HepG2 (cell line): ENCODE measurements around the gene SLC2A11. TPM values are rescaled to one million over a fixed set of nuclear protein-coding genes. Genes with fewer than 3 reads are reported as not detected.

Experiments
- BORCS8-MEF2B ChIP-seq: sonication (generic); formaldehyde crosslinking; IDR thresholded peaks from 2 replicates; pipeline ENCODE4 v1.8.0; 2022; ENCODE audit warnings: mild to moderate bottlenecking, missing genetic modification reagents
- ESRRA ChIP-seq: sonication (generic); formaldehyde crosslinking; IDR thresholded peaks from 2 replicates; pipeline ENCODE4 v1.5.1; 2020; ENCODE audit warnings: mild to moderate bottlenecking, low read depth, missing genetic modification reagents
- GATAD1 ChIP-seq: IDR thresholded peaks from 2 replicates; pipeline ENCODE4 v1.6.1; 2016; ENCODE audit warnings: missing genetic modification reagents, missing compliant biosample characterization
- SMARCE1 ChIP-seq: fragments of 450-650 bp; IDR thresholded peaks from 2 replicates; pipeline ENCODE4 v1.6.1; 2017; ENCODE audit warnings: borderline replicate concordance
- SP2 ChIP-seq: sonication (generic); formaldehyde crosslinking; IDR thresholded peaks from 2 replicates; pipeline ENCODE4 v1.5.1; 2020; ENCODE audit warnings: mild to moderate bottlenecking, missing genetic modification reagents
- ZNF513 ChIP-seq: sonication (generic); formaldehyde crosslinking; conservative IDR thresholded peaks from 2 replicates; pipeline ENCODE4 v1.5.0; 2020; ENCODE audit warnings: missing genetic modification reagents
- ZNF546 ChIP-seq: sonication (generic); formaldehyde crosslinking; conservative IDR thresholded peaks from 2 replicates; pipeline ENCODE4 v1.8.1; 2023; ENCODE audit warnings: mild to moderate bottlenecking, missing genetic modification reagents
- ZNF672 ChIP-seq: sonication (generic); formaldehyde crosslinking; IDR thresholded peaks from 2 replicates; pipeline ENCODE4 v1.8.1; 2022; ENCODE audit warnings: missing genetic modification reagents
- ZNF746 ChIP-seq: sonication (generic); formaldehyde crosslinking; IDR thresholded peaks from 2 replicates; pipeline ENCODE4 v1.8.0; 2022; ENCODE audit warnings: mild to moderate bottlenecking, missing genetic modification reagents
- ZNF776 ChIP-seq: sonication (generic); formaldehyde crosslinking; IDR thresholded peaks from 2 replicates; pipeline ENCODE4 v1.4.0; 2020; ENCODE audit warnings: mild to moderate bottlenecking, missing genetic modification reagents
- ZSCAN12 ChIP-seq: sonication (generic); formaldehyde crosslinking; IDR thresholded peaks from 2 replicates; pipeline ENCODE4 v1.9.0; 2021; ENCODE audit warnings: mild to moderate bottlenecking, missing genetic modification reagents
- polyA plus RNA-seq, 8 experiments: library from polyadenylated mRNA; depleted of rRNA in 3 of 8; stranded (reverse) in 7 of 8; unstranded in 1 of 8; fragments of >200 nt; fragmentation: Illumina TruSeq in 4 of 8; extraction: Trizol in 4 of 8; gene quantifications; 2 replicates each; pipeline versions ENCODE4 v1.2.1 to v1.2.3, GENCODE V29; 2011 to 2016; ENCODE audit warnings: low read depth in 4 of 8, missing spikeins in 1 of 8, mixed read lengths in 1 of 8; ENCODE audit not compliant: insufficient read depth in 1 of 8
- total RNA-seq, 5 experiments: library from RNA; depleted of rRNA; stranded (reverse); fragments of >200 nt; fragmentation: Illumina TruSeq; extraction: Trizol; gene quantifications; 2 replicates each; pipeline ENCODE4 v1.2.3, GENCODE V29; 2016; ENCODE audit warnings: low read depth in 1 of 5
- TF ChIP-seq, protein P1 (sequence below), 2 experiments: fragments of 450-650 bp in 1 of 2; sonication (generic) in 1 of 2; formaldehyde crosslinking in 1 of 2; IDR thresholded peaks; 2 replicates each; pipeline versions ENCODE4 v1.6.1 to v1.8.0; 2016 to 2022; ENCODE audit warnings: antibody characterized with exemption in 1 of 2, mild to moderate bottlenecking in 1 of 2, missing genetic modification reagents in 1 of 2
- TF ChIP-seq, protein P2 (sequence below): sonication (generic); formaldehyde crosslinking; IDR thresholded peaks from 2 replicates; pipeline ENCODE4 v1.8.0; 2022; ENCODE audit warnings: mild to moderate bottlenecking, missing genetic modification reagents; ENCODE audit not compliant: insufficient replicate concordance
- TF ChIP-seq, protein P3 (sequence below): sonication (generic); formaldehyde crosslinking; IDR thresholded peaks from 2 replicates; pipeline ENCODE4 v1.9.0; 2021; ENCODE audit warnings: missing genetic modification reagents, borderline replicate concordance

SLC2A11 gene
- total and polyA plus RNA-seq, 2 of the 13 experiments (the other 11 are each of a cell fraction or from before 2014, with no cell fraction given) = 15.2 to 15.4 TPM

GRCh38 chr22:23895599-23896144, 38.0 kb downstream of the SLC2A11 start (continued):
- TF ChIP-seq ZNF776 (CRISPR knock-in tag) (0 out of 2 replicates have a peak, but pooled peaks have one; percentile 27), ESRRA (CRISPR knock-in tag) (no peak), ZSCAN12 (no peak), SMARCE1 (no peak), GATAD1 (0 out of 2 replicates have a peak, but pooled peaks have one; percentile 2), ZNF746 (0 out of 2 replicates have a peak, but pooled peaks have one; percentile 54), ZNF672 (no peak), BORCS8-MEF2B (CRISPR knock-in tag) (no peak), ZNF546 (CRISPR knock-in tag) (no peak), ZNF513 (CRISPR knock-in tag) (no peak), SP2 (CRISPR knock-in tag) (no peak)
- TF ChIP-seq, protein P1, sequence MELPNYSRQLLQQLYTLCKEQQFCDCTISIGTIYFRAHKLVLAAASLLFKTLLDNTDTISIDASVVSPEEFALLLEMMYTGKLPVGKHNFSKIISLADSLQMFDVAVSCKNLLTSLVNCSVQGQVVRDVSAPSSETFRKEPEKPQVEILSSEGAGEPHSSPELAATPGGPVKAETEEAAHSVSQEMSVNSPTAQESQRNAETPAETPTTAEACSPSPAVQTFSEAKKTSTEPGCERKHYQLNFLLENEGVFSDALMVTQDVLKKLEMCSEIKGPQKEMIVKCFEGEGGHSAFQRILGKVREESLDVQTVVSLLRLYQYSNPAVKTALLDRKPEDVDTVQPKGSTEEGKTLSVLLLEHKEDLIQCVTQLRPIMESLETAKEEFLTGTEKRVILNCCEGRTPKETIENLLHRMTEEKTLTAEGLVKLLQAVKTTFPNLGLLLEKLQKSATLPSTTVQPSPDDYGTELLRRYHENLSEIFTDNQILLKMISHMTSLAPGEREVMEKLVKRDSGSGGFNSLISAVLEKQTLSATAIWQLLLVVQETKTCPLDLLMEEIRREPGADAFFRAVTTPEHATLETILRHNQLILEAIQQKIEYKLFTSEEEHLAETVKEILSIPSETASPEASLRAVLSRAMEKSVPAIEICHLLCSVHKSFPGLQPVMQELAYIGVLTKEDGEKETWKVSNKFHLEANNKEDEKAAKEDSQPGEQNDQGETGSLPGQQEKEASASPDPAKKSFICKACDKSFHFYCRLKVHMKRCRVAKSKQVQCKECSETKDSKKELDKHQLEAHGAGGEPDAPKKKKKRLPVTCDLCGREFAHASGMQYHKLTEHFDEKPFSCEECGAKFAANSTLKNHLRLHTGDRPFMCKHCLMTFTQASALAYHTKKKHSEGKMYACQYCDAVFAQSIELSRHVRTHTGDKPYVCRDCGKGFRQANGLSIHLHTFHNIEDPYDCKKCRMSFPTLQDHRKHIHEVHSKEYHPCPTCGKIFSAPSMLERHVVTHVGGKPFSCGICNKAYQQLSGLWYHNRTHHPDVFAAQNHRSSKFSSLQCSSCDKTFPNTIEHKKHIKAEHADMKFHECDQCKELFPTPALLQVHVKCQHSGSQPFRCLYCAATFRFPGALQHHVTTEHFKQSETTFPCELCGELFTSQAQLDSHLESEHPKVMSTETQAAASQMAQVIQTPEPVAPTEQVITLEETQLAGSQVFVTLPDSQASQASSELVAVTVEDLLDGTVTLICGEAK (IDR thresholded peaks at IDR 0.05) = no peak
- TF ChIP-seq, protein P1 (CRISPR knock-in tag; IDR thresholded peaks at IDR 0.05) = 0 out of 2 replicates have a peak, but pooled peaks have one; percentile 25
- TF ChIP-seq, protein P2, sequence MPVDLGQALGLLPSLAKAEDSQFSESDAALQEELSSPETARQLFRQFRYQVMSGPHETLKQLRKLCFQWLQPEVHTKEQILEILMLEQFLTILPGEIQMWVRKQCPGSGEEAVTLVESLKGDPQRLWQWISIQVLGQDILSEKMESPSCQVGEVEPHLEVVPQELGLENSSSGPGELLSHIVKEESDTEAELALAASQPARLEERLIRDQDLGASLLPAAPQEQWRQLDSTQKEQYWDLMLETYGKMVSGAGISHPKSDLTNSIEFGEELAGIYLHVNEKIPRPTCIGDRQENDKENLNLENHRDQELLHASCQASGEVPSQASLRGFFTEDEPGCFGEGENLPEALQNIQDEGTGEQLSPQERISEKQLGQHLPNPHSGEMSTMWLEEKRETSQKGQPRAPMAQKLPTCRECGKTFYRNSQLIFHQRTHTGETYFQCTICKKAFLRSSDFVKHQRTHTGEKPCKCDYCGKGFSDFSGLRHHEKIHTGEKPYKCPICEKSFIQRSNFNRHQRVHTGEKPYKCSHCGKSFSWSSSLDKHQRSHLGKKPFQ = peak; percentile 61
- TF ChIP-seq, protein P3, sequence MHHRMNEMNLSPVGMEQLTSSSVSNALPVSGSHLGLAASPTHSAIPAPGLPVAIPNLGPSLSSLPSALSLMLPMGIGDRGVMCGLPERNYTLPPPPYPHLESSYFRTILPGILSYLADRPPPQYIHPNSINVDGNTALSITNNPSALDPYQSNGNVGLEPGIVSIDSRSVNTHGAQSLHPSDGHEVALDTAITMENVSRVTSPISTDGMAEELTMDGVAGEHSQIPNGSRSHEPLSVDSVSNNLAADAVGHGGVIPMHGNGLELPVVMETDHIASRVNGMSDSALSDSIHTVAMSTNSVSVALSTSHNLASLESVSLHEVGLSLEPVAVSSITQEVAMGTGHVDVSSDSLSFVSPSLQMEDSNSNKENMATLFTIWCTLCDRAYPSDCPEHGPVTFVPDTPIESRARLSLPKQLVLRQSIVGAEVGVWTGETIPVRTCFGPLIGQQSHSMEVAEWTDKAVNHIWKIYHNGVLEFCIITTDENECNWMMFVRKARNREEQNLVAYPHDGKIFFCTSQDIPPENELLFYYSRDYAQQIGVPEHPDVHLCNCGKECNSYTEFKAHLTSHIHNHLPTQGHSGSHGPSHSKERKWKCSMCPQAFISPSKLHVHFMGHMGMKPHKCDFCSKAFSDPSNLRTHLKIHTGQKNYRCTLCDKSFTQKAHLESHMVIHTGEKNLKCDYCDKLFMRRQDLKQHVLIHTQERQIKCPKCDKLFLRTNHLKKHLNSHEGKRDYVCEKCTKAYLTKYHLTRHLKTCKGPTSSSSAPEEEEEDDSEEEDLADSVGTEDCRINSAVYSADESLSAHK (CRISPR knock-in tag) = no peak
